ENCODE results near the gene SLC13A5. TPM values are rescaled to one million over a fixed set of nuclear protein-coding genes. Genes with fewer than 3 reads are reported as not detected.

SLC13A5 gene
- total and polyA plus RNA-seq, 9 of the 15 experiments (the other 6 are each of a cell fraction or from before 2014, with no cell fraction given): 0.04 TPM; not detected in 8

GRCh38 chr17:6688944-6689343 is 24.2 kb downstream of the SLC13A5 start (continued):
- TF ChIP-seq HMGN3 (IDR thresholded peaks at IDR 0.05; ENCODE audit: borderline replicate concordance, extremely low read depth, insufficient read length, low read depth, low read length): no peak
- TF ChIP-seq CTCFL (IDR thresholded peaks at IDR 0.05; ENCODE audit: borderline replicate concordance, insufficient read depth, low read depth, low read length, poor library complexity, severe bottlenecking): no peak
- no peak for TF ChIP-seq PATZ1 (CRISPR knock-in tag; IDR thresholded peaks at IDR 0.05; ENCODE audit: borderline replicate concordance)
- no peak for TF ChIP-seq ARID3A (IDR thresholded peaks at IDR 0.05; ENCODE audit: borderline replicate concordance, low read depth, low read length)
- no peak for TF ChIP-seq NR4A1 (CRISPR knock-in tag; IDR thresholded peaks at IDR 0.05)
- no peak for TF ChIP-seq NR4A1 (tag; IDR thresholded peaks at IDR 0.05)
- TF ChIP-seq SMAD3 (CRISPR knock-in tag; conservative IDR thresholded peaks at IDR 0.05): no peak
